Measurements from ENCODE around the gene RNF144B. TPM values are rescaled to one million over a fixed set of nuclear protein-coding genes. Genes with fewer than 3 reads are reported as not detected.

The RNF144B gene
- total RNA-seq, 1 experiment from 2014 or later = 2.3 TPM

- Histone ChIP-seq H2BK15ac (ENCODE audit: low read depth, low read length) (no peak overlapping the region), H3K4ac (ENCODE audit: low read depth, low read length) (no peak overlapping the region), H3K79me2 (ENCODE audit: insufficient read depth, low read length) (no peaks in the 10 kb centered on the region), H4K91ac (ENCODE audit: insufficient read length, low read depth, low read length) (no peak overlapping the region), H3K23ac (ENCODE audit: insufficient read length, low read depth, low read length) (no peak overlapping the region), H2BK12ac (ENCODE audit: insufficient read length, low read depth, low read length) (no peak overlapping the region), H3K23me2 (ENCODE audit: insufficient read length, low read depth, low read length, poor library complexity, severe bottlenecking) (no peaks in the 10 kb centered on the region), H2AFZ (ENCODE audit: low read length) (no peak overlapping the region), H3K4me1 (ENCODE audit: insufficient read depth, low read length) (no peaks in the 10 kb centered on the region), H3K9ac (ENCODE audit: extremely low read depth, insufficient read length, low read length) (no peak overlapping the region), H3K18ac (ENCODE audit: insufficient read length, low read depth, low read length) (no peak overlapping the region), H4K8ac (replicated peaks; ENCODE audit: insufficient read length, low read depth, low read length) (no peak overlapping the region), H2BK120ac (ENCODE audit: low read depth, low read length, poor library complexity, severe bottlenecking) (no peak overlapping the region), H4K5ac (ENCODE audit: insufficient read length, low read depth, low read length) (no peak overlapping the region), H3T11ph (ENCODE audit: low read length) (no peak overlapping the region), H2AK5ac (ENCODE audit: insufficient read length, low read length) (no peak overlapping the region), H3K27me3 (ENCODE audit: insufficient read depth, low read length) (no peaks in the 10 kb centered on the region), H3K79me1 (ENCODE audit: insufficient read depth, low read depth, low read length, poor library complexity, severe bottlenecking) (no peaks in the 10 kb centered on the region), H3K4me2 (ENCODE audit: insufficient read depth, insufficient read length, low read length) (no peak overlapping the region), H3K56ac (ENCODE audit: insufficient read length, low read depth, low read length) (no peak overlapping the region), H2BK5ac (ENCODE audit: insufficient read length, low read length) (no peak overlapping the region), H3K9me3 (ENCODE audit: control insufficient read depth, low read depth, low read length) (no peaks in the 10 kb centered on the region), H3K27ac (ENCODE audit: insufficient read length, low read depth, low read length) (no peak overlapping the region), H3K14ac (ENCODE audit: insufficient read depth, low read length) (no peak overlapping the region), H2BK20ac (ENCODE audit: low read depth, low read length, poor library complexity, severe bottlenecking) (no peak overlapping the region), H4K20me1 (ENCODE audit: control insufficient read depth, insufficient read depth, insufficient read length) (no peaks in the 10 kb centered on the region)
- Mint-ChIP-seq H3K36me3 (ENCODE audit: insufficient read depth in 1 of 3, low read depth in 3 of 3) (no peaks in the 10 kb centered on the region), H3K27ac (peak overlapping the region in 1 of 3 experiments; percentile 8; a peak in 2 of 7 replicates), H3K4me3 (no peak overlapping the region), H3K4me1 (peaks cover 0 to 3% of the 10 kb centered on the region in 2 experiments; a peak in 1 of 4 replicates), H3K9me3 (no peaks in the 10 kb centered on the region), H3K27me3 (ENCODE audit: low read depth) (no peaks in the 10 kb centered on the region)
- no peak for TF ChIP-seq CTCF (conservative IDR thresholded peaks at IDR 0.05)
- DNase-seq = no peak
- no CpG with 5 or more reads among the region's 3 CpGs for WGBS (ENCODE audit: extremely low coverage, insufficient read length, low lambda C conversion rate)
Measured at GRCh38 chr6:18410412-18410811, 23.3 kb downstream of the RNF144B start.

Measured in H9 (cell line).